Measurements from ENCODE around the gene ISG20L2. TPM values are rescaled to one million over a fixed set of nuclear protein-coding genes. Genes with fewer than 3 reads are reported as not detected.
A peak's percentile ranks its signal among the peaks of the same experiment; 100 is the strongest.

The ISG20L2 gene
- total RNA-seq, 1 donor from 2014 or later, result 28.3 TPM

- Histone ChIP-seq H3K27ac (no peak overlapping the region), H3K4me3 (no peak overlapping the region), H3K36me3 (peaks cover 18% of the 10 kb centered on the region), H3K9me3 (no peaks in the 10 kb centered on the region), H3K4me1 (peaks cover 43% of the 10 kb centered on the region), H3K27me3 (no peaks in the 10 kb centered on the region)
- ATAC-seq (no peak), DNase-seq (no peak)
- TF ChIP-seq CTCF (IDR thresholded peaks at IDR 0.05), result no peak
- intact Hi-C loops (cut with DNase I), result no loop called here
Observed at GRCh38 chr1:156772728-156773497, 44.3 kb upstream of the ISG20L2 start.

GRCh38 chr1:156772222-156772621 is 43.7 kb upstream of the ISG20L2 start:
- Histone ChIP-seq H3K4me1 (peaks cover 37% of the 10 kb centered on the region), H3K27me3 (no peaks in the 10 kb centered on the region), H3K9me3 (no peaks in the 10 kb centered on the region), H3K36me3 (peaks cover 18% of the 10 kb centered on the region), H3K27ac (no peak overlapping the region), H3K4me3 (no peak overlapping the region)
- ATAC-seq, result no peak
- no peak for DNase-seq
- intact Hi-C loops (cut with DNase I), result no loop called here
- TF ChIP-seq CTCF (IDR thresholded peaks at IDR 0.05), result no peak

GRCh38 chr1:156768610-156769295 is 40.2 kb upstream of the ISG20L2 start:
- Histone ChIP-seq H3K36me3 (peaks cover 18% of the 10 kb centered on the region), H3K9me3 (no peaks in the 10 kb centered on the region), H3K27ac (peak overlapping the region; percentile 91), H3K27me3 (no peaks in the 10 kb centered on the region), H3K4me1 (peaks cover 42% of the 10 kb centered on the region), H3K4me3 (peak overlapping the region; percentile 88)
- DNase-seq (no peak), ATAC-seq (no peak)
- intact Hi-C loops (cut with DNase I), result no loop called here
- no peak for TF ChIP-seq CTCF (IDR thresholded peaks at IDR 0.05)

DNA sequence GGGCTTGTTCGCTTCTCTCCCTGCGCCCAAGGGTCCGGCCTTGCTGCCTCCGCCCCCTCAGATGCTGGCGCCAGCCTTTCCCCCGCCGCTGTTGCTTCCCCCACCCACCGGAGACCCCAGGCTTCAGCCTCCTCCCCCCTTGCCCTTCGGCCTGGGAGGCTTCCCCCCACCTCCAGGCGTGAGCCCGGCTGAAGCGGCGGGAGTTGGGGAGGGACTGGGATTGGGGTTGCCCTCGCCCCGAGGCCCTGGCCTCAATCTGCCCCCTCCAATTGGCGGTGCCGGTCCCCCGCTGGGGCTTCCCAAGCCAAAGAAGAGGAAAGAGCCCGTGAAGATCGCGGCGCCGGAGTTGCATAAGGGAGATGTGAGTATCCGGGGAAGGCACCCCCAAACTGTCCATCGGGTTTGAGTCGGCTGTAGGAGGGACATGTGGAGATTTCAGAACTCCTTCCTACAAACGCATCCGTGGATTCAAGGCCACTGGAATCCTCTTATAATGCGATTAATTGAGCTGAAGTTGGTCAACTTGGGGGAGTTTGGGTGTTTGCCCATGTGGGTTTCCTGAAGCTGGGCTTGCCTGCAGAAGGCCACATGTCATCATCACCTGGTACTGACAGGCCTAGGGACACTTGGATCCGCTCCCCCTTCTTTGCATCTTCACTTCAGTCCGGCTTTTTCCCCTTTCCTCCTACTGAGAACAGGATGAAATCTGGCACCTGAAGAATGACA is 39.5 kb upstream of the ISG20L2 start:
- ATAC-seq, result peak; percentile 7
- Histone ChIP-seq H3K4me1 (peaks cover 42% of the 10 kb centered on the region), H3K9me3 (no peaks in the 10 kb centered on the region), H3K36me3 (peaks cover 18% of the 10 kb centered on the region), H3K4me3 (peak overlapping the region; percentile 88), H3K27ac (peak overlapping the region; percentile 91), H3K27me3 (no peaks in the 10 kb centered on the region)
- peak; percentile 79 for DNase-seq
- TF ChIP-seq CTCF (IDR thresholded peaks at IDR 0.05), result no peak
- intact Hi-C loops (cut with DNase I), result no loop called here

GRCh38 chr1:156767101-156767878 is 38.7 kb upstream of the ISG20L2 start, which contains the start of gene PRCC:
PRCC (plus strand) TSS chr1:156767535; CDS start chr1:156767772, 237 bp downstream.
- no peak for TF ChIP-seq CTCF (IDR thresholded peaks at IDR 0.05)
- DNase-seq (peak; percentile 98), ATAC-seq (peak; percentile 97)
- no peaks in the 10 kb centered on the region for H3K9me3 ChIP-seq
- peak within 1 kb of the TSS; percentile 88 for H3K4me3 ChIP-seq
- intact Hi-C loops (cut with DNase I), result no loop called here
- peaks cover 18% of the 10 kb centered on the region for H3K36me3 ChIP-seq
- peaks cover 35% of the 10 kb centered on the region for H3K4me1 ChIP-seq
- H3K27ac ChIP-seq, result peak within 1 kb of the TSS; percentile 91
- no peaks in the 10 kb centered on the region for H3K27me3 ChIP-seq
